OCI-LY7 (cell line): ENCODE results near the gene CMIP. TPM values are rescaled to one million over a fixed set of nuclear protein-coding genes. Genes with fewer than 3 reads are reported as not detected.

ENCODE experiments used
- BruUV-seq: library from RNA; stranded (reverse); fragments of 400-500 nt; replicated peaks from 2 replicates; lab custom pipeline; 2021; lab: Mats Ljungman, UMichigan
- CTCF ChIA-PET: fragments of 300-600 bp; sonication (Branson Sonifier 250); formaldehyde crosslinking; loops from one replicate; lab custom pipeline; 2022; ENCODE audit warnings: antibody characterized with exemption; ENCODE audit not compliant: unreplicated experiment; lab: Charles Lee
- POLR2A ChIA-PET: fragments of 300-600 bp; sonication (Branson Sonifier 250); formaldehyde crosslinking; loops from one replicate; lab custom pipeline; 2022; ENCODE audit warnings: antibody characterized with exemption; lab: Charles Lee
- DNase-seq: peaks from one replicate; pipeline ENCODE4 v3.0.0-alpha.2; 2015; ENCODE audit warnings: low spot score
- H2AFZ ChIP-seq: fragments of 200-600 bp; sonication (generic), shearing (Covaris generic); 2 replicates; pipeline ENCODE4 v1.6.1; 2014; ENCODE audit warnings: mild to moderate bottlenecking, antibody characterized with exemption, low read length, moderate library complexity
- H3K27ac ChIP-seq: fragments of 200-600 bp; sonication (generic); 2 replicates; pipeline ENCODE4 v1.5.1; 2014; ENCODE audit warnings: mixed run types, low read depth, mild to moderate bottlenecking, moderate library complexity, low read length, inconsistent platforms; ENCODE audit not compliant: poor library complexity, severe bottlenecking
- H3K36me3 ChIP-seq: fragments of 200-600 bp; sonication (generic); 2 replicates; pipeline ENCODE4 v1.6.1; 2014; ENCODE audit warnings: mild to moderate bottlenecking, antibody characterized with exemption, low read length, moderate library complexity, mixed read lengths; ENCODE audit not compliant: insufficient read depth
- H3K4me1 ChIP-seq: fragments of 200-600 bp; sonication (generic); 2 replicates; pipeline ENCODE4 v1.5.1; 2014; ENCODE audit warnings: mild to moderate bottlenecking, low read length; ENCODE audit not compliant: insufficient read depth, poor library complexity, severe bottlenecking
- H3K4me2 ChIP-seq: fragments of 200-600 bp; sonication (generic); 2 replicates; pipeline ENCODE4 v1.6.1; 2014; ENCODE audit warnings: mild to moderate bottlenecking, low read length
- H3K4me3 ChIP-seq: fragments of 200-600 bp; sonication (generic); 2 replicates; pipeline ENCODE4 v1.5.1; 2014; ENCODE audit warnings: mild to moderate bottlenecking, low read depth, low read length; ENCODE audit not compliant: poor library complexity, severe bottlenecking
- H3K79me2 ChIP-seq: fragments of 200-600 bp; sonication (generic); 2 replicates; pipeline ENCODE4 v1.6.1; 2016; ENCODE audit warnings: low read depth, mild to moderate bottlenecking, low read length, moderate library complexity, mixed read lengths; ENCODE audit not compliant: insufficient read depth
- H3K9me2 ChIP-seq: fragments of 200-600 bp; sonication (generic); 2 replicates; pipeline ENCODE4 v1.6.1; 2016; ENCODE audit warnings: mild to moderate bottlenecking, low read length, mixed read lengths; ENCODE audit not compliant: insufficient read depth
- H3K9me3 ChIP-seq: fragments of 200-600 bp; sonication (generic); 2 replicates; pipeline ENCODE4 v1.6.1; 2014; ENCODE audit warnings: mild to moderate bottlenecking, mixed run types, low read length, mixed read lengths
- H4K20me1 ChIP-seq: fragments of 200-600 bp; sonication (generic); 2 replicates; pipeline ENCODE4 v1.6.1; 2014; ENCODE audit warnings: mild to moderate bottlenecking, antibody characterized with exemption, low read length, moderate library complexity, mixed read lengths; ENCODE audit not compliant: insufficient read depth
- EZH2phosphoT487 ChIP-seq: fragments of 200-600 bp; sonication (generic); IDR thresholded peaks from 2 replicates; pipeline ENCODE4 v1.6.1; 2018; ENCODE audit warnings: low read depth, borderline replicate concordance, mild to moderate bottlenecking, mixed run types, antibody characterized with exemption, low read length, moderate library complexity, mixed read lengths
- intact Hi-C: fragments of 100-400 bp; cut with micrococcal nuclease; formaldehyde crosslinking; loops from one replicate; pipeline ENCODE4 v1.10.0; 2022; ENCODE audit not compliant: unreplicated experiment
- total RNA-seq, 2 experiments: library from RNA; depleted of rRNA in 1 of 2; stranded (reverse); fragments of >200 nt in 1 of 2; shearing (Covaris generic) in 1 of 2; gene quantifications; 2 replicates each; pipeline ENCODE4 v1.2.3, GENCODE V29; 2014 to 2022
- TF ChIP-seq, protein P1 (sequence below): fragments of 200-600 bp; sonication (generic); conservative IDR thresholded peaks from 2 replicates; pipeline ENCODE4 v1.5.1; 2014; ENCODE audit warnings: mild to moderate bottlenecking, antibody characterized with exemption, low read length, moderate library complexity, mixed read lengths

CMIP gene
- total RNA-seq, 2 experiments from 2014 or later, result 15.4 to 70.3 TPM

DNA sequence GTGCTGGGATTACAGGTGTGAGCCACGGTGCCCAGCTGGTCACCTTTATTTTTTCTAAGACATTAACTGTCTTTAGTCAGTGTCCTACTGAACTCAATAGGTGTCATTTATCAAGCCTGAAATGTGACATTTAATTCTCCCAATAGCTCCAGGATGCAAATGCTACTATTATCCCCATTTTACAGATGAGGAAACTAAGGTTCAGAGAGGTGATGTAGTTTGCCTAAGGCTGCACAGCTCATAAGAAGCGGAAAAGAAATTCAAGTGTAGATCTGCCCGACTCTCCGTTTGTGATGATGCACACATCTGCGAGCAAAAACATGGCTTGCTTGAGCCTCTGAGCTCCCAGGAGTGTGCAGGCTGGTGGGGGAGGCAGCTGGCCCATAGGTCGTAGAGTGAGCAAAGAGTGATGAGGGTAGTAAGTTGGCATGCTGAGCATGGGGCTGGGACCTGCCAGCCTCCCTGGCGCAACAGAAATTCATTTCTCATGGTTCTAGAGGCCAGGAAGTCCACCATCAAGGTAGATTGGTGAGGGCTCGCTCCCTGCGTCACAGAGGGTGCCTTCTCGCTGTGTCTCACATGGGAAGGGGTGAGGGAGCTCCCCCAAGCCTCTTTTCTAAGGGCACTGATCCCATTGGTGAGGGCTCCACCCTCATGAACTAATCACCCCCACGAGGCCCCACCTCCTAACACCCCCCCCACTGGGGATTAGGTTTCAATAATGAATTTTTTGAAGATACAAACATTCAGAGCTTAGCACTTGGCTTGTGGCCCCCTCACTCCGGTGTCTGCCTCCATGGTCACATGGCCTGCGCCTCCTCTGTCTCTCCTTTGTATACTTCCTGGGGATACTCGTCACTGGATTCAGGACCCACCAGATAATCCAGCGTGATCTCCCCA, 193.0 kb downstream of the CMIP start:
- H3K9me3 ChIP-seq, result no peaks in the 10 kb centered on the region
- no peak overlapping the region for H2AFZ ChIP-seq
- ChIA-PET POLR2A (interaction anchor here (0.6 kb wide), 1 partner anchor 21 kb away, joined by 3 read pairs; no protein-coding TSS in a partner anchor), CTCF (interaction anchor here (0.5 kb wide), 1 partner anchor 282 kb away, joined by 3 read pairs; no protein-coding TSS in a partner anchor)
- intact Hi-C loops, result no loop called here
- no peaks in the 10 kb centered on the region for H3K79me2 ChIP-seq
- no peaks in the 10 kb centered on the region for H4K20me1 ChIP-seq
- DNase-seq, result no peak
- no peaks in the 10 kb centered on the region for H3K36me3 ChIP-seq
- H3K4me3 ChIP-seq, result no peak overlapping the region
- no peak overlapping the region for H3K4me2 ChIP-seq
- TF ChIP-seq, protein P1, sequence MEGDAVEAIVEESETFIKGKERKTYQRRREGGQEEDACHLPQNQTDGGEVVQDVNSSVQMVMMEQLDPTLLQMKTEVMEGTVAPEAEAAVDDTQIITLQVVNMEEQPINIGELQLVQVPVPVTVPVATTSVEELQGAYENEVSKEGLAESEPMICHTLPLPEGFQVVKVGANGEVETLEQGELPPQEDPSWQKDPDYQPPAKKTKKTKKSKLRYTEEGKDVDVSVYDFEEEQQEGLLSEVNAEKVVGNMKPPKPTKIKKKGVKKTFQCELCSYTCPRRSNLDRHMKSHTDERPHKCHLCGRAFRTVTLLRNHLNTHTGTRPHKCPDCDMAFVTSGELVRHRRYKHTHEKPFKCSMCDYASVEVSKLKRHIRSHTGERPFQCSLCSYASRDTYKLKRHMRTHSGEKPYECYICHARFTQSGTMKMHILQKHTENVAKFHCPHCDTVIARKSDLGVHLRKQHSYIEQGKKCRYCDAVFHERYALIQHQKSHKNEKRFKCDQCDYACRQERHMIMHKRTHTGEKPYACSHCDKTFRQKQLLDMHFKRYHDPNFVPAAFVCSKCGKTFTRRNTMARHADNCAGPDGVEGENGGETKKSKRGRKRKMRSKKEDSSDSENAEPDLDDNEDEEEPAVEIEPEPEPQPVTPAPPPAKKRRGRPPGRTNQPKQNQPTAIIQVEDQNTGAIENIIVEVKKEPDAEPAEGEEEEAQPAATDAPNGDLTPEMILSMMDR, result no peak
- no peak for TF ChIP-seq EZH2phosphoT487
- H3K9me2 ChIP-seq, result no peaks in the 10 kb centered on the region
- no peaks in the 10 kb centered on the region for H3K4me1 ChIP-seq
- no peak overlapping the region for H3K27ac ChIP-seq
- no TSS peak for BruUV-seq

DNA sequence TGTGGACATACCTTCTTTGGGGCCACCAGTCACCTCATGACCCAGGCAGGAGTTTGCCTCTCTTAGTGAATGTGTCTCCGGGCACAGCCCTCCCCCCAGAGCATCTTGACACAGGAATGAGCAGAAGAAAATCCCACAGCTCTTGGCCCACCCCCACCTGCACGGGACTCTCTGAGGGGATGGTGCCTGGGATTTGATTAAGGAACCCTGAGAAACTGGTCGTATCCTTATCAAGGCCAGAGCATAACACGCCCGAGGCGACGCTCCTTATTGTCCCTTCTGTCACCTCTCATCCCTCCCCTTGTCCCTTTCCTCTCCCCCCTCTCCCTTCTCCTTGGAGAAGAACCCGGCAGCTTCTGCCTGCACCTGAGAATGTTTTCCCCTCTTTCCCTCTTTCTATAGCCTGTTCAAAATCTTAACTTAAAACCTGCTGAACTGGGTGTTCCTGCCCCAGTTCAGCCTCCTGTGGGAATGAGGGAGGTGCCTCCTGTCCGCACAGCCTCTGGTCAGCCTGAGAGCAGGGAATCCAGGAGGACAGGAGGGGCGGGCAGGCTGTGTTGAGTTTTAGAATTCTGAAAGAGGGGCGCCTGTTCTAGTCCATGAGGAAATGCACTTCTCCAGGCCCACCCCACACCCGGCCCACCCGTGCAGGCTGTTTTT, 193.8 kb downstream of the CMIP start:
- no peak overlapping the region for H3K4me2 ChIP-seq
- intact Hi-C loops, result no loop called here
- CTCF ChIA-PET, result no interaction called here

More for the DNA sequence above, 193.8 kb downstream of the CMIP start:
- Histone ChIP-seq H2AFZ (no peak overlapping the region), H4K20me1 (no peaks in the 10 kb centered on the region), H3K27ac (no peak overlapping the region), H3K4me1 (no peaks in the 10 kb centered on the region), H3K36me3 (no peaks in the 10 kb centered on the region; the same call in 1 of the 2 replicates), H3K4me3 (no peak overlapping the region), H3K9me2 (no peaks in the 10 kb centered on the region), H3K9me3 (no peaks in the 10 kb centered on the region), H3K79me2 (no peaks in the 10 kb centered on the region)
- DNase-seq, result no peak
- no TSS peak for BruUV-seq
- TF ChIP-seq EZH2phosphoT487, result no peak
- TF ChIP-seq, protein P1, result no peak
- POLR2A ChIA-PET, result interaction anchor here (0.6 kb wide), 1 partner anchor 20 kb away, joined by 3 read pairs; no protein-coding TSS in a partner anchor
